ENCODE results near the gene FOLR1. TPM values are rescaled to one million over a fixed set of nuclear protein-coding genes. Genes with fewer than 3 reads are reported as not detected.

Gene FOLR1
- total and polyA plus RNA-seq, 2 of the 4 experiments (the other 2 are of a cell fraction), result 0.24 TPM; not detected in 1

DNA sequence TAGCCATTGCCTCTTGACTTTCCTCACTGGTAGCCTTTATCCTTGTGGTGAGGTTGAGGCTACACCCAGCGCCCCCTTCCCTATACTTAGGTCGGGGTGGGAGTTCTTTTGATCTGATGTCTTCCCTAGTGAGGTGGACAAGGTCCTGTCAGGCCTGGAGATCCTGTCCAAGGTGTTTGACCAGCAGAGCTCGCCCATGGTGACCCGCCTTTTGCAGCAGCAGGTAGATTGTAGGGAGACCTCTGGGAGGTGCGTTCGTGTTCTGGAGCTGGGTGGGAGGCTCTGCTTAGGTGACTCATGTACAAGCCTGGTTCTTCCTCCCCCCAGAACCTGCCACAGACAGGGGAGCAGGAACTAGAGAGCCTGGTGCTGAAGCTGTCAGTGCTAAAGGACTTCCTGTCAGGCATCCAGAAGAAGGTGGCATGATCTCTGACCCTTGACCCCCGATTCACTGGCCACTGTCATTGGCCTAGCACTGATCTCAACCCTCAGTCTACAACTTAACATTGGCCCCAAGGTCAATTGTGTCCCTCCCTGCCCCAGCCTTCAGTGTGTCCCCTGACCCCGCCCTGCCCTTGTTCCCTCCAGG is 37.5 kb downstream of the FOLR1 start:
- CTCF ChIA-PET, result no interaction called here
- no peak overlapping the region for H2BK15ac ChIP-seq (ENCODE audit: low read depth, low read length)
- H3K27ac ChIP-seq (ENCODE audit: insufficient read depth, low read length), result no peak overlapping the region
- H3K4ac ChIP-seq (ENCODE audit: low read depth, low read length), result no peak overlapping the region
- H4K5ac ChIP-seq (ENCODE audit: low read depth, low read length), result no peak overlapping the region
- 100% methylated on average over 1 of the region's 8 CpGs; no CpG with 5 or more reads in 1 of the 2 experiments for WGBS, 2 experiments (ENCODE audit: extremely low coverage in 2 of 2, insufficient read length in 1 of 2)
- dilution Hi-C loops (cut with HindIII; ENCODE audit: low sequenced_read_pairs, unreplicated experiment) (no loop called here), intact Hi-C loops (cut with micrococcal nuclease) (no loop called here), in situ Hi-C loops (cut with MboI; ENCODE audit: low sequenced_read_pairs) (no loop called here)
- peaks cover 75% of the 10 kb centered on the region for H3K36me3 ChIP-seq (ENCODE audit: control insufficient read depth, insufficient read depth, low read length)
- peaks cover 4% of the 10 kb centered on the region; the same call in 1 of the 2 replicates for H3K4me1 ChIP-seq (ENCODE audit: control insufficient read depth, insufficient read depth, low read length)
- no peak overlapping the region for H4K91ac ChIP-seq (ENCODE audit: insufficient read depth, low read depth, low read length)
- no peak overlapping the region for H3K4me3 ChIP-seq (ENCODE audit: insufficient read depth, low read depth, low read length)
- ATAC-seq (ENCODE audit: low read depth), result no peak
- H3K79me1 ChIP-seq (ENCODE audit: low read depth in 1 of 2, low read length in 2 of 2), result peaks cover 27 to 89% of the 10 kb centered on the region in 2 experiments
- H2AK5ac ChIP-seq (ENCODE audit: low read depth, low read length), result no peak overlapping the region
- H3K56ac ChIP-seq (ENCODE audit: extremely low read depth, insufficient read depth, low read length), result no peak overlapping the region
- H3K18ac ChIP-seq (ENCODE audit: low read depth, low read length), result no peak overlapping the region
- no peak overlapping the region for H3K23ac ChIP-seq (ENCODE audit: low read depth, low read length)
- no TSS peak for BruUV-seq (replicated peaks)
- no peak overlapping the region for H3K4me2 ChIP-seq (ENCODE audit: low read depth, low read length)
- no peak overlapping the region for H3K9ac ChIP-seq (ENCODE audit: low read depth, low read length)
- POLR2A ChIA-PET (ENCODE audit: unreplicated experiment), result no interaction called here
- TF ChIP-seq MAZ (IDR thresholded peaks at IDR 0.05; ENCODE audit: borderline replicate concordance, low read depth, low read length) (no peak), BHLHE40 (IDR thresholded peaks at IDR 0.05; ENCODE audit: low read depth, low read length) (no peak), MAFK (IDR thresholded peaks at IDR 0.05; ENCODE audit: low read depth, low read length) (no peak), RFX5 (IDR thresholded peaks at IDR 0.05; ENCODE audit: low read depth, low read length) (no peak), NFE2L2 (IDR thresholded peaks at IDR 0.05; ENCODE audit: low read depth, low read length) (no peak), CHD1 (IDR thresholded peaks at IDR 0.05; ENCODE audit: low read depth, low read length) (no peak), MXI1 (IDR thresholded peaks at IDR 0.05; ENCODE audit: borderline replicate concordance, low read depth, low read length) (no peak), SMC3 (IDR thresholded peaks at IDR 0.05; ENCODE audit: low read depth, low read length) (no peak), RAD21 (IDR thresholded peaks at IDR 0.05; ENCODE audit: low read length) (no peak), CEBPB (IDR thresholded peaks at IDR 0.05; ENCODE audit: low read depth, low read length) (no peak), POLR2A (IDR thresholded peaks at IDR 0.05; ENCODE audit: low read depth, low read length) (no peak), FOS (IDR thresholded peaks at IDR 0.05; ENCODE audit: low read depth, low read length) (no peak), USF2 (IDR thresholded peaks at IDR 0.05; ENCODE audit: low read depth, low read length) (no peak), RCOR1 (IDR thresholded peaks at IDR 0.05; ENCODE audit: insufficient replicate concordance, low read length) (no peak)
- TF ChIP-seq, protein P1, sequence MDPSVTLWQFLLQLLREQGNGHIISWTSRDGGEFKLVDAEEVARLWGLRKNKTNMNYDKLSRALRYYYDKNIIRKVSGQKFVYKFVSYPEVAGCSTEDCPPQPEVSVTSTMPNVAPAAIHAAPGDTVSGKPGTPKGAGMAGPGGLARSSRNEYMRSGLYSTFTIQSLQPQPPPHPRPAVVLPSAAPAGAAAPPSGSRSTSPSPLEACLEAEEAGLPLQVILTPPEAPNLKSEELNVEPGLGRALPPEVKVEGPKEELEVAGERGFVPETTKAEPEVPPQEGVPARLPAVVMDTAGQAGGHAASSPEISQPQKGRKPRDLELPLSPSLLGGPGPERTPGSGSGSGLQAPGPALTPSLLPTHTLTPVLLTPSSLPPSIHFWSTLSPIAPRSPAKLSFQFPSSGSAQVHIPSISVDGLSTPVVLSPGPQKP (IDR thresholded peaks at IDR 0.05; ENCODE audit: borderline replicate concordance, low read depth, low read length), result no peak
- TF ChIP-seq, protein P2, sequence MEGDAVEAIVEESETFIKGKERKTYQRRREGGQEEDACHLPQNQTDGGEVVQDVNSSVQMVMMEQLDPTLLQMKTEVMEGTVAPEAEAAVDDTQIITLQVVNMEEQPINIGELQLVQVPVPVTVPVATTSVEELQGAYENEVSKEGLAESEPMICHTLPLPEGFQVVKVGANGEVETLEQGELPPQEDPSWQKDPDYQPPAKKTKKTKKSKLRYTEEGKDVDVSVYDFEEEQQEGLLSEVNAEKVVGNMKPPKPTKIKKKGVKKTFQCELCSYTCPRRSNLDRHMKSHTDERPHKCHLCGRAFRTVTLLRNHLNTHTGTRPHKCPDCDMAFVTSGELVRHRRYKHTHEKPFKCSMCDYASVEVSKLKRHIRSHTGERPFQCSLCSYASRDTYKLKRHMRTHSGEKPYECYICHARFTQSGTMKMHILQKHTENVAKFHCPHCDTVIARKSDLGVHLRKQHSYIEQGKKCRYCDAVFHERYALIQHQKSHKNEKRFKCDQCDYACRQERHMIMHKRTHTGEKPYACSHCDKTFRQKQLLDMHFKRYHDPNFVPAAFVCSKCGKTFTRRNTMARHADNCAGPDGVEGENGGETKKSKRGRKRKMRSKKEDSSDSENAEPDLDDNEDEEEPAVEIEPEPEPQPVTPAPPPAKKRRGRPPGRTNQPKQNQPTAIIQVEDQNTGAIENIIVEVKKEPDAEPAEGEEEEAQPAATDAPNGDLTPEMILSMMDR (conservative IDR thresholded peaks at IDR 0.05; ENCODE audit: low read depth, low read length), result no peak
- no peak overlapping the region for H2AFZ ChIP-seq (replicated peaks; ENCODE audit: low read length, poor library complexity)
- H2BK120ac ChIP-seq (ENCODE audit: low read depth, low read length), result no peak overlapping the region
- no peaks in the 10 kb centered on the region for H3K27me3 ChIP-seq (ENCODE audit: control insufficient read depth, insufficient read depth, low read length)
- peaks cover 3% of the 10 kb centered on the region; the same call in 1 of the 2 replicates for H3K9me1 ChIP-seq (ENCODE audit: insufficient read depth, low read length)
- no peak overlapping the region for H2BK20ac ChIP-seq (ENCODE audit: low read depth, low read length)
- no peak overlapping the region for H3K14ac ChIP-seq (replicated peaks; ENCODE audit: low read depth, low read length)
- no peak overlapping the region for H4K8ac ChIP-seq (ENCODE audit: low read depth in 2 of 2, low read length in 2 of 2)
- H2BK5ac ChIP-seq (ENCODE audit: low read depth, low read length, poor library complexity, severe bottlenecking), result no peak overlapping the region
- DNase-seq, result no peak
- H4K20me1 ChIP-seq (ENCODE audit: insufficient read depth, low read length), result peaks cover 79% of the 10 kb centered on the region
- H3K9me3 ChIP-seq (ENCODE audit: control insufficient read depth, insufficient read depth, low read length), result no peaks in the 10 kb centered on the region
- H2AK9ac ChIP-seq (replicated peaks; ENCODE audit: low read depth, low read length, poor library complexity), result no peak overlapping the region

Data from IMR-90 (cell line).